SH-SY5Y (cell line): ENCODE measurements around the gene SHROOM2.

ENCODE experiments used
- GATA2 ChIP-seq: IDR thresholded peaks from 2 replicates; pipeline ENCODE4 v1.6.1; 2011; ENCODE audit warnings: mild to moderate bottlenecking, low read depth, low read length
- GATA3 ChIP-seq: IDR thresholded peaks from 2 replicates; pipeline ENCODE4 v1.6.1; 2011; ENCODE audit warnings: low read depth, mild to moderate bottlenecking, low read length, moderate library complexity

Gene SHROOM2

GRCh38 chrX:9885150-9885549 lies 98.9 kb downstream of the SHROOM2 start:
- TF ChIP-seq GATA3 (no peak), GATA2 (no peak)

- no peak for TF ChIP-seq GATA2
- TF ChIP-seq GATA3: no peak
These were observed 101.5 kb downstream of the SHROOM2 start for GRCh38 chrX:9887659-9888297.

GRCh38 chrX:9888953-9889470 lies 102.8 kb downstream of the SHROOM2 start:
- TF ChIP-seq GATA2 (no peak), GATA3 (no peak)

GRCh38 chrX:9890681-9891091 lies 104.5 kb downstream of the SHROOM2 start:
- no peak for TF ChIP-seq GATA2
- TF ChIP-seq GATA3: no peak

- TF ChIP-seq GATA3 (no peak), GATA2 (no peak)
These were observed 109.1 kb downstream of the SHROOM2 start for GRCh38 chrX:9895225-9895912.

- no peak for TF ChIP-seq GATA2
- TF ChIP-seq GATA3: no peak
These were observed 111.5 kb downstream of the SHROOM2 start for GRCh38 chrX:9897761-9898161.

GRCh38 chrX:9899640-9900111 lies 113.4 kb downstream of the SHROOM2 start:
- TF ChIP-seq GATA3 (no peak), GATA2 (no peak)

- no peak for TF ChIP-seq GATA2
- TF ChIP-seq GATA3: no peak
These were observed 116.4 kb downstream of the SHROOM2 start for GRCh38 chrX:9902656-9903055.

- TF ChIP-seq GATA3 (no peak), GATA2 (no peak)
These were observed 116.9 kb downstream of the SHROOM2 start for GRCh38 chrX:9903146-9903545.

- TF ChIP-seq GATA3: no peak
- no peak for TF ChIP-seq GATA2
These were observed 119.1 kb downstream of the SHROOM2 start for GRCh38 chrX:9905288-9905687.

GRCh38 chrX:9905721-9906120 lies 119.5 kb downstream of the SHROOM2 start:
- no peak for TF ChIP-seq GATA3
- TF ChIP-seq GATA2: no peak

GRCh38 chrX:9906919-9907318 lies 120.7 kb downstream of the SHROOM2 start:
- TF ChIP-seq GATA2 (no peak), GATA3 (no peak)

GRCh38 chrX:9907645-9908387 lies 121.6 kb downstream of the SHROOM2 start:
- no peak for TF ChIP-seq GATA2
- no peak for TF ChIP-seq GATA3

- TF ChIP-seq GATA3 (no peak), GATA2 (no peak)
These were observed 123.0 kb downstream of the SHROOM2 start for GRCh38 chrX:9909254-9909653.

- TF ChIP-seq GATA2 (no peak), GATA3 (no peak)
These were observed 125.3 kb downstream of the SHROOM2 start for GRCh38 chrX:9911487-9911886.
